T-helper 17 cell (primary cell): ENCODE measurements around the gene SLC23A2. TPM values are rescaled to one million over a fixed set of nuclear protein-coding genes. Genes with fewer than 3 reads are reported as not detected.

Experiments used
- ATAC-seq: fragments of 150-1000 bp; cut with Tn5 transposase; 2 replicates; pipeline ENCODE4 v1.10.0; 2021; ENCODE audit warnings: mild to moderate bottlenecking, moderate library complexity
- DNase-seq, 3 donors: peaks; one replicate each; pipeline versions ENCODE4 v3.0.0 to v3.0.0-alpha.2; 2020 to 2021
- H3K9me3 ChIP-seq: one replicate; pipeline ENCODE4 v1.7.0; 2013; ENCODE audit warnings: low read length, mild to moderate bottlenecking; ENCODE audit not compliant: control insufficient read depth, poor library complexity, severe bottlenecking
- H3K27ac Mint-ChIP-seq: one replicate; pipeline ENCODE4 v1.8.0; 2022; ENCODE audit warnings: mild to moderate bottlenecking, moderate library complexity, mixed read lengths
- H3K27me3 Mint-ChIP-seq: one replicate; pipeline ENCODE4 v1.8.0; 2022; ENCODE audit warnings: mixed read lengths
- H3K36me3 Mint-ChIP-seq: one replicate; pipeline ENCODE4 v1.8.0; 2022; ENCODE audit warnings: low read depth, mixed read lengths
- H3K4me1 Mint-ChIP-seq: one replicate; pipeline ENCODE4 v1.8.0; 2022; ENCODE audit warnings: mild to moderate bottlenecking, mixed read lengths
- H3K4me3 Mint-ChIP-seq: one replicate; pipeline ENCODE4 v1.8.0; 2022; ENCODE audit warnings: mild to moderate bottlenecking, moderate library complexity, mixed read lengths
- total RNA-seq, 4 donors: library from RNA in 2 of 4; stranded (reverse) in 2 of 4; gene quantifications; one replicate each; pipeline ENCODE4 v1.2.3 and lab custom pipeline; 2022 to 2026

Gene SLC23A2
- total RNA-seq, 2 donors from 2014 or later: 18.0 to 24.4 TPM

- H3K27ac Mint-ChIP-seq: no peak overlapping the region
- H3K4me1 Mint-ChIP-seq: peaks cover 10% of the 10 kb centered on the region
- peaks cover 4% of the 10 kb centered on the region for H3K36me3 Mint-ChIP-seq
- DNase-seq (no peak), ATAC-seq (no peak)
- no peaks in the 10 kb centered on the region for H3K9me3 ChIP-seq
- H3K4me3 Mint-ChIP-seq: no peak overlapping the region
- no peaks in the 10 kb centered on the region for H3K27me3 Mint-ChIP-seq
Measured at GRCh38 chr20:4913147-4913546, 88.2 kb downstream of the SLC23A2 start.

GRCh38 chr20:4912380-4913142 lies 88.7 kb downstream of the SLC23A2 start:
- no peak for ATAC-seq
- H3K4me3 Mint-ChIP-seq: no peak overlapping the region

GRCh38 chr20:4910951-4911350 lies 90.4 kb downstream of the SLC23A2 start:
- no peak overlapping the region for H3K27ac Mint-ChIP-seq
- H3K4me1 Mint-ChIP-seq: peaks cover 12% of the 10 kb centered on the region
- ATAC-seq (no peak), DNase-seq (no peak)
- no peak overlapping the region for H3K4me3 Mint-ChIP-seq
- no peaks in the 10 kb centered on the region for H3K27me3 Mint-ChIP-seq
- no peaks in the 10 kb centered on the region for H3K9me3 ChIP-seq
- H3K36me3 Mint-ChIP-seq: peaks cover 4% of the 10 kb centered on the region

More at GRCh38 chr20:4912380-4913142, 88.7 kb downstream of the SLC23A2 start:
- DNase-seq: no peak
- H3K27me3 Mint-ChIP-seq: no peaks in the 10 kb centered on the region
- peaks cover 12% of the 10 kb centered on the region for H3K4me1 Mint-ChIP-seq
- H3K36me3 Mint-ChIP-seq: peaks cover 4% of the 10 kb centered on the region
- H3K9me3 ChIP-seq: no peaks in the 10 kb centered on the region
- H3K27ac Mint-ChIP-seq: no peak overlapping the region

- Mint-ChIP-seq H3K4me3 (no peak overlapping the region), H3K27me3 (no peaks in the 10 kb centered on the region), H3K4me1 (peaks cover 11% of the 10 kb centered on the region), H3K27ac (peak overlapping the region; percentile 65), H3K36me3 (peaks cover 4% of the 10 kb centered on the region)
- no peaks in the 10 kb centered on the region for H3K9me3 ChIP-seq
- DNase-seq (no peak), ATAC-seq (no peak)
Measured at GRCh38 chr20:4905613-4906012, 95.7 kb downstream of the SLC23A2 start.

GRCh38 chr20:4905195-4905594 lies 96.1 kb downstream of the SLC23A2 start:
- ATAC-seq: no peak
- Mint-ChIP-seq H3K4me1 (peaks cover 11% of the 10 kb centered on the region), H3K27me3 (no peaks in the 10 kb centered on the region), H3K36me3 (peaks cover 4% of the 10 kb centered on the region), H3K4me3 (no peak overlapping the region), H3K27ac (no peak overlapping the region)
- H3K9me3 ChIP-seq: no peaks in the 10 kb centered on the region
- DNase-seq: no peak

- H3K36me3 Mint-ChIP-seq: peaks cover 4% of the 10 kb centered on the region
- ATAC-seq (no peak), DNase-seq (no peak)
- H3K4me3 Mint-ChIP-seq: no peak overlapping the region
- no peaks in the 10 kb centered on the region for H3K27me3 Mint-ChIP-seq
- no peaks in the 10 kb centered on the region for H3K9me3 ChIP-seq
- peak overlapping the region; percentile 54 for H3K27ac Mint-ChIP-seq
- H3K4me1 Mint-ChIP-seq: peaks cover 11% of the 10 kb centered on the region
Measured at GRCh38 chr20:4904127-4904860, 97.0 kb downstream of the SLC23A2 start.

GRCh38 chr20:4902788-4903187 lies 98.5 kb downstream of the SLC23A2 start:
- Mint-ChIP-seq H3K4me1 (peaks cover 20% of the 10 kb centered on the region), H3K4me3 (no peak overlapping the region), H3K27ac (no peak overlapping the region), H3K27me3 (no peaks in the 10 kb centered on the region), H3K36me3 (peaks cover 13% of the 10 kb centered on the region)
- ATAC-seq (no peak), DNase-seq (no peak)
- no peaks in the 10 kb centered on the region for H3K9me3 ChIP-seq

GRCh38 chr20:4901031-4901818 lies 100.1 kb downstream of the SLC23A2 start:
- H3K9me3 ChIP-seq: no peaks in the 10 kb centered on the region
- DNase-seq (no peak), ATAC-seq (no peak)
- H3K36me3 Mint-ChIP-seq: peaks cover 13% of the 10 kb centered on the region
- H3K27ac Mint-ChIP-seq: no peak overlapping the region
- peaks cover 20% of the 10 kb centered on the region for H3K4me1 Mint-ChIP-seq
- no peak overlapping the region for H3K4me3 Mint-ChIP-seq
- no peaks in the 10 kb centered on the region for H3K27me3 Mint-ChIP-seq

GRCh38 chr20:4898282-4899244 lies 102.7 kb downstream of the SLC23A2 start:
- ATAC-seq (no peak), DNase-seq (no peak)
- H3K27me3 Mint-ChIP-seq: no peaks in the 10 kb centered on the region
- H3K4me3 Mint-ChIP-seq: no peak overlapping the region
- peaks cover 20% of the 10 kb centered on the region for H3K4me1 Mint-ChIP-seq
- H3K36me3 Mint-ChIP-seq: peaks cover 13% of the 10 kb centered on the region
- no peaks in the 10 kb centered on the region for H3K9me3 ChIP-seq
- H3K27ac Mint-ChIP-seq: peak overlapping the region; percentile 67

GRCh38 chr20:4897600-4897999 lies 103.7 kb downstream of the SLC23A2 start:
- H3K36me3 Mint-ChIP-seq: peaks cover 13% of the 10 kb centered on the region
- H3K4me1 Mint-ChIP-seq: peaks cover 22% of the 10 kb centered on the region
- no peaks in the 10 kb centered on the region for H3K27me3 Mint-ChIP-seq
- no peaks in the 10 kb centered on the region for H3K9me3 ChIP-seq
- H3K27ac Mint-ChIP-seq: peak overlapping the region; percentile 56
- ATAC-seq (no peak), DNase-seq (no peak)
- no peak overlapping the region for H3K4me3 Mint-ChIP-seq

- ATAC-seq: no peak
- Mint-ChIP-seq H3K36me3 (peaks cover 13% of the 10 kb centered on the region), H3K27me3 (no peaks in the 10 kb centered on the region), H3K4me3 (no peak overlapping the region), H3K4me1 (peaks cover 23% of the 10 kb centered on the region), H3K27ac (peak overlapping the region; percentile 56)
- DNase-seq: no peak
- H3K9me3 ChIP-seq: no peaks in the 10 kb centered on the region
Measured at GRCh38 chr20:4896971-4897497, 104.3 kb downstream of the SLC23A2 start.

- H3K27ac Mint-ChIP-seq: no peak overlapping the region
- no peaks in the 10 kb centered on the region for H3K27me3 Mint-ChIP-seq
- H3K4me1 Mint-ChIP-seq: peaks cover 23% of the 10 kb centered on the region
- H3K9me3 ChIP-seq: no peaks in the 10 kb centered on the region
- no peak for DNase-seq
- H3K4me3 Mint-ChIP-seq: no peak overlapping the region
- no peak for ATAC-seq
- peaks cover 8% of the 10 kb centered on the region for H3K36me3 Mint-ChIP-seq
Measured at GRCh38 chr20:4896119-4896702, 105.1 kb downstream of the SLC23A2 start.
